Pulmonary artery endothelial cell (primary cell): ENCODE results near the gene TMEM245. TPM values are rescaled to one million over a fixed set of nuclear protein-coding genes. Genes with fewer than 3 reads are reported as not detected.
A peak's percentile ranks its signal among the peaks of the same experiment; 100 is the strongest.
"Not testable (repeated sequence)": the region's sequence is repeated elsewhere in the genome, so short reads cannot be mapped to it uniquely, and the experiment has no call there.

Source experiments
- DNase-seq: peaks from one replicate; pipeline ENCODE4 v3.0.0-alpha.2; 2011; ENCODE audit warnings: low read depth, low spot score
- total RNA-seq: library from RNA; depleted of rRNA; stranded (reverse); fragments of >200 nt; gene quantifications from 2 replicates; pipeline ENCODE4 v1.2.3, GENCODE V29; 2014

The TMEM245 gene
- total RNA-seq, 1 donor from 2014 or later = 40.4 TPM

DNA sequence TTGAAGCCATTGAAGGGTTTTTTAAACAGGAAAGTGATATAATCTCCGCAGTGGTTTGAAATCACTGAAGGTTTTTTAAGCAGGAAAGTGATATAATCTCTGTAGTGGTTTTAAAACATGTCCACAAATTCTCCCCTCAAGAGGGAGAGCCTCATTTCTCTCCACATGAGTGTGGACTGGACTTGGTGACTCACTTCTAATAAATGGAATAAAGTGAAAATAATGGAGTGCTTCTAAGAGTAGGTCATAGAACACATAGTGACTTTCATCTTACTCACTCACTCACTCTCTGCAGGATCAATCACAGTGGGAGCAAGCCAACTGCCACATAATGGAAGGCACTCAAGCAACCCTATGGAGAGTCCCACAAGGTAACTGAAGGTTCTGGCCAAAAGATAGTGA, 118.5 kb downstream of the TMEM245 start:
- DNase-seq = no peak

DNA sequence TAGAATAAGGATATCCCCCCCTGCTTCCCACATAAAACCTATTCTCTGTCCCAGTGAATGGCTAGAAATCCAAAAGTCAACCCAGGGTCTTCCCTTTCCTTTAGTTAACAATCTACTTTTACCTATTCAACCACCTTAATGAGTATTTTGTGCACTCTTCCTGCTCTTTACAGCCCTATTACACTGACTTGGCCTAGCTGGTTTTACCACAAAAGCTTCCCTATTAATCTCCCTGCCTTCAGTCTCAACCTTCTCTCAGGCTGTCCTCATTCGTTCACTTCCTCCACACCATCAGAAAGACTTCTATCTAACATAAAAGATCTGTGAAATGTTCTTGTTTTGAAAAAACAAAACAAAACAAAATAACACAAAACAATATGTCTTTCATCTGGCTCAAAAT, 122.6 kb downstream of the TMEM245 start:
- DNase-seq = no peak

DNA sequence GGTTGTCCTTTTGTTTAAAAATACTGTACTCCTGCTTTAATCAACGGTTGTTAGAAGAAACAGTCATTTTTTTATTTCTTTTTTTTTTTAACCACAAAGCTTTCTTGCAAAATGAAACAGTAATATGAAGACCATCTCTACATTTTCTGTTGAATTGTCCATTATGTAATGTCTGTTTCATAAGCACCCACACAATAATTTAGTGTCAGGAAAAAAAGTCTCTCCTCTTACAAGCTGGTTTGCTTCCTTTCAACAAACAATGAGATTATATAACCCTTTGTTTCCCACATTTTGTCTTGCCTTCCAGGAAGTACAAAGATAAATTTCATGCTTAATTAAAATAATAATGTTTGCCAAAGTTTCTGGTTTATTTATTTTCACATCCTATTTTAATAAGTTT, 123.1 kb downstream of the TMEM245 start:
- no peak for DNase-seq

DNA sequence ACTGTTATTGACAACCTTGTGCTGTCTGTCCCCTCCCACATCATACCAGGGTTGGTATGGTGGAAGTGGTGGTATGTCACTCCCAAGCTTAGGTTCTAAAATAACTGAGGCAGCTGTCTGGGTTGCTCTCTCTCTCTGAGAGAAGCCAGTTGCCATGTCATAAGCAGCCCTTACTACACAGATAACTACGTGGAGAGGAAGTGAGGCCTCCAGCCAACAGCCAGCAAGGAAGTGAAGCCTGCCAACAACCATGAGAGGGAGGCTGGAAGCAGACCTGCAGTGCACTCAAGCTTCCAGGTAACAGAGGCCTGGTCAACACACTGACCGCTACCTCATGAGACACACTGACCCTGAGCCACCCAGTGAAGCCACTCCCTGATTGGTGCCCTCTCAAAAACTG, 125.1 kb downstream of the TMEM245 start:
- DNase-seq = peak; percentile 84

DNA sequence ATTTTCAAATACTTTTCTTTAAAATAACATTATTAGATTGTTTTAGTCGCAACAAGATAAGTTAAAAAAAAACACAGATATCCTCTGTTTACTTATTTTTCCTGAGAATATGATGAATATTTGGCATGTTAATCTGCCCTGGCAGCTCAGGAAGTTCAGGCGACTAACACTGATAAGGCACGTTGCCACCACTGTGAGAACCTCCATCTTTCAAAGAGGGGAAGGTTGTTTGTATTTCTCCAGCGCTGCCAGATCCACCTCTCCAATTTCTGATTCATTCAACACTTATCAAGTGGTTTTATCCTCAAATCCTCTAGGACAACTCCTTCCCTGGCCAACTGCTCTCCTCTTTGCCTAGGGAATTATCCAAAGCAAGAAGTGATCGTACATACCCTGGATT, 128.3 kb downstream of the TMEM245 start:
- peak; percentile 68 for DNase-seq

DNA sequence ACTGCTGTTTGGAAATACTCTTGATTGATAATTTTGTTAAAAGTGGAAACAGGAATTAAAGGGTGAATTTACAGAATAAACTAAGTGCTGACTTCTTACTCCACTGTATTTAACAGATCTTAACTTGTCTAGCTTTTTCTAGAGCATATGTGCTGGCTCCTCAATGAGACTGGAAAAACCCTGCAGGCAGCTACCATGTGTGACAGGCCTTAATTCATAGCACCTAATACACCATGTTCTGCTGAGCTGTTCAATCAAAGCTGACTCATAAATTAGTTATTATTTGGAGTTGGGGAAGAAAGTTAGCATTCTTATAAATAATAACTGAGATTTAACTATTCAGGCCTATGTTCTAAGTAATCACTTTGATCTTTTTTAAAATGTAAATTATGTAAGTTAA, 135.9 kb downstream of the TMEM245 start:
- no peak for DNase-seq

DNA sequence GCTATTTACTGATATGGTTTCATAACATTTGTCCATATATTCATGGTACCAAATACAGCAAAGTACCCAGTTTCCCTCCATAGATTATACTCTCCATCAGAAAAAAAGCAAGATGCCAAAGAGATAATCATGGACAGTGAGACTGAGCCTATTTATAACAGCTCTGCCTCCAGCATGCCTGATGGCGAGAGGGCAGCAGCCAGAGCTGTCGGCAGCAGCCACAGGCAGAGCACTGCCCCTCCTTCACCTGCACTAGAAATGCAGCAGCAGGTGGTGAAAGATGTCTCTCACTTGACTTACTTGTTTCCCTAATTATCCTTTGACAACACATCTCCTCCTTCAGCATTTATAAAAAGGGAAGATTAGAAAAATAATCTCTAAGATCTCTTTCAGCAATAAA, 138.9 kb downstream of the TMEM245 start:
- DNase-seq = no peak

DNA sequence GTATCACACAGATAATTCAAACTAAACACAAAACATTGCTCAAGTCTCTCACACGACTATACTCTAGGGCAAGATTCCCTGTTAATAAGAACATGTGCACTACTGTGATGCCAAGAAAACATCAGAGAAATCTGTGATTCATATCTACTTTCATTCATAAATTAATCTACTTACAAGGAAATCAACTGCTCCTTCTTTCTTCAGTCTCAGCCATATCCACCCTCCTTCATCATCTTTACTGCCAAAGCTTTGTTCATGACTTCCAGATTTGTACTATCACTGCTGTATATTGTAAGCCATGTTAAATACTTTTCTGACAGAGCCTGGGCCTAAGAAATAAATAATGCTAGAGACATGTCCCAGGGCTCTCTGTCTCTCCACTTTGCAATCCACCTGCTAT, 141.5 kb downstream of the TMEM245 start:
- DNase-seq = no peak

DNA sequence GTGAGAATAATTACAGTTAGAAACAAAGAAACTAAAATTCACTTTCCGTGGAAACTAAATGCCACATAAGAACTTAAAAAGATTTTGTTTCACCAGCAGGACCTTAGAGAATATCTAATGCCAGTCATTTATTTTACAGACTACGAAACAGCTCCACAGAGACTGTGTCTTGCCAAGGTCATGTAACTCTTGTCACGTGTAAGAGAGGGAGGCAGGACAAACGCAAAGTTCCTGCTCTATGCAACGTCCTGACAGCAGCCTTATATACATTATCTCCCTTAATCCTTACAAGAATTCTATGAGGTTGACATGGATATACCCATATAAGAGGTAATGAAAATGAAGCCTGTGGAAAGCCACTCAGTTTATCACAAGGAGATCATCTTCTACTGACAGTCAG, 145.9 kb downstream of the TMEM245 start:
- no peak for DNase-seq

DNA sequence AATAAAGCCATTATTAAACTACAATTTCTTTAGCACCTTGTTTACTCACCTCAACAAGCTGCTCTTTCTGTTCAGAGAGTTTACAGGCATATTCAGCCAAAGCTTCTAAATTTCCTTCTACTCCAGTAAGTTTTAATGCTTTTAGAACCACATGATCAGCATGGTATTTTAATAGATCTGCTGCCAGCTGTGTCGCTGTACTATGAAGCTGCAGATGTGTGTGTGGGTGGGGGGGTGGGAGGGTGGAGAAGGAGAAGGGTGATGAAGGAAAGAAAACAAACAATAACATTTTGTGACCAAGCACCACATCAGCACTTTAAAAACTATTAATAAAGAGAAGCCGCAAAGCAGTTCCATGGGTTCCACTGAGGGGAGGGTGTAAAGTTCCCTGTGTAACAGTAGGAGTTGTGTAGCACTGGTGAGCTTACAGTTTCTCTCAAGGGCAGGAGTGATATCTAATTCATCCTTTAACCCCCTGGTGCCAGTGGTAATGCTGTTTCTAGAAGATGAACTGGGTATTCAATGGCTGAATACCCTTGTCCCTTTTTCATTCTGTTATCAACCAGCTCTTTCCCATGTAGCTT, 147.0 kb downstream of the TMEM245 start:
- DNase-seq = no peak

DNA sequence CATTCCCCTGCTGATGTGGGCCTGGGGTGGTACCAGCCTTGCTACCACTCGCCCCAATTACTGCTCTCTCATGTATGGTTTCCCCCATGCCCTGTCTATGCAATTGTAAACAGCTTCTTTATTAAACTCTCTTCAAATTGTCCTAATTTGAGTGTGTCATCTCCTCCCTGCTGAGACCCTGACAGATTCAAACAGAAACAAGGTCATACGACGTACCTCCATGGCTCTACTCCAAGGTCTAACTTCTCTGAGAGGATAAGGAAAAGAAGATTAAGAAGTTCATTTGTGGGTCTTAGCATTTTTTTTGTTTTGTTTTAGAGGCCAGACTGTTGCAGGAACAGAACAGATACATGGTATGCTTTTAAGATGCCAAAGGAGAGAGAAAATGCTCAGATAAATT, 147.6 kb downstream of the TMEM245 start:
- DNase-seq = no peak

DNA sequence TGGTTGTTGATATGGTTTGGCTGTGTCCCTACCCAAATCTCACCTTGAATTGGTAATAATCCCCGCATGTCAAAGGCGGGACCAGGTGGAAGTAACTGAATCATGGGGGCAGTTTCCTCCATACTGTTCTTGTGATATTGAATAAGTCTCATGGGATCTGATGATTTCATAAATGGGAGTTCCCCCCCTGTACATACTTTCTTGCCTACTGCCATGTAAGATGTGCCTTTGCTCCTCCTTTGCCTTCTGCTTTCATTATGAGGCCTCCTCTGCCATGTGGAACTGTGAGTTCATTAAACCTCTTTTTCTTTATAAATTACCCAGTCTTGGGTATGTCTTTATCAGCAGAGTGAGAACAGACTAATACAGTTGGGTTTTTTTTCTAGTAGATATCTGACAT, 148.4 kb downstream of the TMEM245 start:
- not testable (repeated sequence) for DNase-seq

DNA sequence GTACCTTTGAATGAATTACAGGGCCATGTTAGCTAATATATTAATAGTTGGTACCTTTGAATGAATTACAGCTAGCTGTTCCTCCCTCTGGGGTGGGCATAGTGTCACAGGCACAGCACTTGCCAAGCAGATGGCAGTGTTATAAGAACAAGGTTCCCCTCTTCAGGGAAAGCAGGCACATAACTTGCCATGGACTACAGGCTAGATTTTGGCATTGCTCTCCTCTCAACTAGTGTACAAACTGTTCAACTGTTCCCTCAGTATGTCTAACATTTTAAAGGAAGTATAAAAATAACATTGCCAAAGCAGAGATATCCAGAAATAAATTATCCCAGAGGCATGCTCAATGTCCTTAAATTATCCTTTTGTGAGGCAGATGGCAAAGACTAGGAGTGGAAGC, 151.8 kb downstream of the TMEM245 start:
- no peak for DNase-seq

Other genes starting within 250 kb of the TMEM245 start
- gene ELP1, start 185.8 kb downstream of the TMEM245 start, total RNA-seq = 30.8 and 43.5 TPM in 2 replicates
- 3.8 and 4.6 TPM in 2 replicates for gene ABITRAM, start 185.5 kb downstream of the TMEM245 start, total RNA-seq
- gene CTNNAL1, start 106.4 kb downstream of the TMEM245 start, total RNA-seq = 117 and 140 TPM in 2 replicates
- under 0.01 TPM in 1 of 2 replicates, not detected in the other for gene FRRS1L, start 47.3 kb upstream of the TMEM245 start, total RNA-seq
- 0.42 and 0.92 TPM in 2 replicates for gene EPB41L4B, start 201.1 kb upstream of the TMEM245 start, total RNA-seq